ENCODE results near the gene ATG101. TPM values are rescaled to one million over a fixed set of nuclear protein-coding genes. Genes with fewer than 3 reads are reported as not detected.

The ATG101 gene
- total RNA-seq, 1 donor from 2014 or later = 24.9 TPM

GRCh38 chr12:52067081-52067374, 2.8 kb upstream of the ATG101 start:
- ATAC-seq (no peak), DNase-seq (ENCODE audit: missing footprints) (no peak)
- intact Hi-C loops (cut with DNase I) = no loop called here

DNA sequence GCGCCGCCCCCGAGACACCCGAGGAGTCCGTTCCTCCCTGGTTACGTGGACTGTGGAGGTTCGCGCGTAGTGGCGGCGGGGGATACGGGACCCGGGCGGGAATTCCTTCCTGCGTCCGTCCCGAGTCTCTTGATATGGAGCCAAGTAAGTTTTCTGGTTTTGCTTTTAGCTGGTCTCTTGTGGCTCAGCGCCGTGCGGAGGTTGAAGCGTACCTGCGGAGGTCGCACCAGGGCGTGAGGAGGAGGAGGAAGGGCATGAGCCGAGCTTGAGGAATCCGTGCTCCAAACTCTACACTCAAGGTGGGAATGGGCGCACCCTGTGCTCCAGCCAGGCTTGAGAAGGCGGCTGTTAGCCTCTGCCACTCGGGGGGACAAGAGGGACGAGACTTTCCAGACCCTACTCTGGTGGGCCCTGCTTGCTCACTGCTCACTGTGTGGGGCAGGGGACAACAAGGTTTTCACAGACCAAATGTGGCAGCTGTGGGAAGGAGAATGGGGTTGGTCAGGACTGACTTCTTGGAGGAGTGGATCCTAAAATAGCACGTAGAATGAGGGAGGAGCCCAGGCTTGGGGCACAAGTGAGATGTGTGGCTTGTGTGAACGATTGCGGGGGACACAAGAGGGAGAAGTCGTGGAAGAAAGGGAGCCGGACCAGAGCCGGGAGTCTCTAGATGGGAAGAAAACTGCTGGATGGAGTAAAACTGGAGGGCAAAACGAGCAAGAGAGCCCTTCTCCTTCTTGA, 577 bp downstream of the ATG101 start:
- DNase-seq (ENCODE audit: missing footprints) (no peak), ATAC-seq (peak; percentile 30)
- intact Hi-C loops (cut with DNase I) = no loop called here

GRCh38 chr12:52073531-52074381, 4.0 kb downstream of the ATG101 start:
- intact Hi-C loops (cut with DNase I) = no loop called here

GRCh38 chr12:52074971-52075724, 5.4 kb downstream of the ATG101 start:
- intact Hi-C loops (cut with DNase I) = no loop called here
- no peak for DNase-seq (ENCODE audit: missing footprints)
- ATAC-seq = no peak

More at GRCh38 chr12:52073531-52074381, 4.0 kb downstream of the ATG101 start:
- ATAC-seq (no peak), DNase-seq (ENCODE audit: missing footprints) (no peak)

GRCh38 chr12:52076811-52077210, 7.0 kb downstream of the ATG101 start:
- intact Hi-C loops (cut with DNase I) = no loop called here
- ATAC-seq (no peak), DNase-seq (ENCODE audit: missing footprints) (no peak)

DNA sequence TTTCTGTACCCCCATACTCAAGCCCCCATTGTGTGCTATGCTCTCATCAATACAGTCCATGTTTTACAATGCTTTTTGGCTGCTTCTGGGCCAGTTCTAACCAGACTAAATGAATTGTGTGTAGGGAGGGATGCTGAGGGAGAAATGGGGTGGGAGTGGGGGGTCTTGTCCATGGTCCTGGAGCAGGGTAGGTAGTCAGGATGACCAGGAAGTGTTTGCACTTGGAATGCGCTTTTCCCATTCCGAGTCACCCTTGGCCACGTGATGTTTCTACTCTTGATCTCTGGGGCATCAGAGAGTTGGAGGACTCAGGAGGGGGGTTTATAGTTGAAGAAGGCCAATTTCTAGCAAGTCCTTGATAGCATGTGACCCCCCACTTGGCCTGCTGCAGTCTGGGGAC, 8.5 kb downstream of the ATG101 start:
- no peak for DNase-seq (ENCODE audit: missing footprints)
- intact Hi-C loops (cut with DNase I) = no loop called here
- ATAC-seq = no peak

- DNase-seq (ENCODE audit: missing footprints) (no peak), ATAC-seq (peak; percentile 18)
- intact Hi-C loops (cut with DNase I) = no loop called here
Observed at GRCh38 chr12:52079576-52080402, 10.0 kb downstream of the ATG101 start, which contains the start of gene SMIM41. Gene SMIM41, plus strand, starts transcription at chr12:52079704. Its CDS starts 76 bp downstream, at chr12:52079780.

DNA sequence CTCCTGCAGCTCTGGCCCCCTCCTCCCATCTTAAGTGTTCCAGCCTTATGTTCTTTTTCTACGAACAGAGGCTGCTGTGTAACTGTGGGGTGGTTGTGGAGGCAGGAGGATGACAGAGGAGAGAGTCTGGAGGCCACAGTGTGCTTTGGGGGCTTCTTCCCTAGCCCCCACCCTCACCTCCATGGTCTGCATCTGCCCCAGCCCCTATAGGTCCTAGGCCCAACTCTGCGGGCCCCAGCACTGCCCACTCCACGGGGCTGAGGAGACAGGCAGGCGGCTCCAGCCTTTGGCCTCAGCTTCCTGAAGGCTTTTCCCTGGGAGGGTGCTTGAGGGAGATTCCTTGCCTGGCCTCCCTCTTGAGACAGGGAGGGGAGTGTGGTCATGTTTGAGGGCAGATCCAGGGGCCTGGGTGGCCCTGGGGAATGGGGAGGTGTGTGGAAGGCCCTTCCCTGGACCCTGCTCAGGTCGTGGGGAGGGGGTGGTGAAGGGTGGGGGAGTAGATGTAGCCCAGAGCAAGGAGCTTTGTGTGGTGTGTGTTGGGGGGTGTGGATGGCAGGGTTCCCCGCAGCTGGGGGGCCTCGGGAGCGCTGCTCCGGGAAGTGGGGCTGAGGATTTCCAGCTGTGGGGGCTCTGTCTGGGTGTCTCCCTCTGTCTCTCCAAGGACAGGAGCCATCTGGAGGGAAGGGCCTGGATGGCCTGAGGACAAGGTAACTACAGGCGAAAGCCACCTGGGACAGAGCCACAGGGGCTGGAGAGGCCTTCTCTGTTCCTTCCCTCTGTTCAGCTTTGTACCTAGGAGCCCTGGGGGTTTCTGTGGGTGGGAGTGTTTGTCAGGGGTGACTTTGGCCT, 10.8 kb downstream of the ATG101 start:
- DNase-seq (ENCODE audit: missing footprints) = no peak
- intact Hi-C loops (cut with DNase I) = no loop called here
- no peak for ATAC-seq

DNA sequence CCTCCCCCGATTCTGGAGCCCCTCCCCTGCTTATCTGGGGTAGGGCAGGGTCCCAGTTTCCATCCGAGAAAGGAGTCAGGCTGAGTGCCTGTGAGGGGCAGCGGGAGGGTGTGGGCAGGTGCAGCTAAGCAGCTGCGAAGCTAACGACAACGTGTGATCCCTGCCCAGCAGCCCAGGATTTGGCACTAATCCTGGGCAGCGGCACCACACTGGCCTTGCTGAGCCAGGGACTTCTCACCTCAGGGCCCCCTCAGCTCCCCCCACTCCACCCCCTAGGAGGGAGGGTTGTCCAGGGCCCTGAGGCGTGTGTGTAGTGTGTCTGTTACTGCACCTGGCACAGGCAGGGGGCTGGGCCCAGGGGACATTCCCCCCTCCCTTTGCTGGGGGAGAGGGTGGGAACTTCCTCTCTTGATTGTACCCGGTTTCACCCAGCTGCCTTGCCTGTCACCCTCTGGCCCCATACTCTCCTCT, 11.5 kb downstream of the ATG101 start:
- ATAC-seq (peak; percentile 20), DNase-seq (ENCODE audit: missing footprints) (no peak)
- intact Hi-C loops (cut with DNase I) = no loop called here

GRCh38 chr12:52082026-52082668, 12.4 kb downstream of the ATG101 start:
- DNase-seq (ENCODE audit: missing footprints) = no peak
- ATAC-seq = peak; percentile 54
- intact Hi-C loops (cut with DNase I) = loop anchor here (2.0 kb wide), 2 partner anchors 39 to 89 kb away; no protein-coding TSS in a partner anchor

GRCh38 chr12:52082669-52082987, 12.8 kb downstream of the ATG101 start:
- intact Hi-C loops (cut with DNase I) = loop anchor here (2.0 kb wide), 2 partner anchors 38 to 90 kb away; no protein-coding TSS in a partner anchor
- DNase-seq (ENCODE audit: missing footprints) (no peak), ATAC-seq (no peak)

DNA sequence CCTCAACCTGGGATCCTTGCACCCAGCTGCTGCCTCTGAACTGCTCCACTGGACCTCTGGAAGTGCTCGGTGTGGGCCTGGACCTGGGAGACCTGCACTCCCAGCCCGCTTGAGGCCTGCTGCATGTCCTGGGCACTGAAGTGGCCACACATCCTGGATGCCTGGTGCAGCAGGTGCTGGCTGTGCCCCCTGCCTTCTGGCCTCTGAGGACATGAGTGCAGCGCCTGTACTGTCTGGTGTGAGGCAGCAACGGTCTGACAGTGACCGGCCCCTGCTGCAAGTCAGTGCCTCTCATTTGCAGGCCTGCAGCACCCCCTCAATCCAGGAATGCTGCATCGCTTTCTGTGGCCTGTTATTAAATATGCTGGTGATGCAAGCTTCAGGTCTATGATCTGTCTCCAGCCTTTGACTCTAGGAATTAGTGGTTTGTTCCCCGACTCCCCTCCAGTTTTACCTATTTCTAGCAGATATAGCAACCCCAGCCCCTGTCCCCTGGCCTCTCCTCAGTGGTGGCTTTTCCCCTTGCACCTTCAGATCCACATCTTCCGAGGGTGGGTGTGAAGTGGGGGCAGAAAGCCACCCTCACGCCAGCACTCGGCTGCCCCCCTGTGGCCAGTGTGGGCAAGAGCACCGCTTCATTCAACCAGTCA, 13.3 kb downstream of the ATG101 start:
- intact Hi-C loops (cut with DNase I) = loop anchor here (1.0 to 2.0 kb wide), 3 partner anchors 38 to 90 kb away; no protein-coding TSS in a partner anchor
- ATAC-seq = peak; percentile 46
- no peak for DNase-seq (ENCODE audit: missing footprints)

GRCh38 chr12:52083638-52083996, 13.8 kb downstream of the ATG101 start:
- intact Hi-C loops (cut with DNase I) = loop anchor here (1.0 to 2.0 kb wide), 3 partner anchors 37 to 91 kb away; no protein-coding TSS in a partner anchor
- ATAC-seq (no peak), DNase-seq (ENCODE audit: missing footprints) (no peak)

- no peak for DNase-seq (ENCODE audit: missing footprints)
- no peak for ATAC-seq
- intact Hi-C loops (cut with DNase I) = no loop called here
Observed at GRCh38 chr12:52084491-52085231, 14.9 kb downstream of the ATG101 start.

GRCh38 chr12:52085682-52086180, 16.0 kb downstream of the ATG101 start:
- DNase-seq (ENCODE audit: missing footprints) (no peak), ATAC-seq (no peak)
- intact Hi-C loops (cut with DNase I) = no loop called here

GRCh38 chr12:52086366-52086765, 16.6 kb downstream of the ATG101 start:
- intact Hi-C loops (cut with DNase I) = no loop called here
- no peak for DNase-seq (ENCODE audit: missing footprints)
- no peak for ATAC-seq

All from Right ventricle myocardium inferior (tissue), 1 donor.